ENCODE data around the gene KDM4E. TPM values are rescaled to one million over a fixed set of nuclear protein-coding genes. Genes with fewer than 3 reads are reported as not detected.
A peak's percentile ranks its signal among the peaks of the same experiment; 100 is the strongest.

Gene KDM4E
- total RNA-seq, 1 experiment from 2014 or later: not detected

- DNase-seq: no peak
- CTCF ChIA-PET: interaction anchor here (0.8 to 2.8 kb wide), 10 partner anchors 8 to 647 kb away, joined by 3 to 11 read pairs (median 4); partner anchors contain the start of gene ENDOD1
- H3K4me3 Mint-ChIP-seq (ENCODE audit: low read depth, unreplicated experiment): peak overlapping the region; percentile 96
- H3K4me1 Mint-ChIP-seq (ENCODE audit: low read depth, unreplicated experiment): peaks cover 8% of the 10 kb centered on the region
- H3K27ac Mint-ChIP-seq (ENCODE audit: unreplicated experiment): peak overlapping the region; percentile 91
- no peaks in the 10 kb centered on the region for H3K9me3 Mint-ChIP-seq (ENCODE audit: low read depth, unreplicated experiment)
- intact Hi-C loops (cut with micrococcal nuclease; ENCODE audit: unreplicated experiment): loop anchor here (1.0 to 5.0 kb wide), 5 partner anchors 23 to 699 kb away; partner anchors contain the start of genes CWC15 and KDM4D
- peaks cover 38% of the 10 kb centered on the region for H3K36me3 Mint-ChIP-seq (ENCODE audit: insufficient read depth, unreplicated experiment)
- BruUV-seq (replicated peaks): no TSS peak
- H3K27me3 Mint-ChIP-seq (ENCODE audit: unreplicated experiment): no peaks in the 10 kb centered on the region
- TF ChIP-seq CTCF (IDR thresholded peaks at IDR 0.05; ENCODE audit: unreplicated experiment): no peak
These were observed 42.8 kb downstream of the KDM4E start for GRCh38 chr11:95067841-95068219.

DNA sequence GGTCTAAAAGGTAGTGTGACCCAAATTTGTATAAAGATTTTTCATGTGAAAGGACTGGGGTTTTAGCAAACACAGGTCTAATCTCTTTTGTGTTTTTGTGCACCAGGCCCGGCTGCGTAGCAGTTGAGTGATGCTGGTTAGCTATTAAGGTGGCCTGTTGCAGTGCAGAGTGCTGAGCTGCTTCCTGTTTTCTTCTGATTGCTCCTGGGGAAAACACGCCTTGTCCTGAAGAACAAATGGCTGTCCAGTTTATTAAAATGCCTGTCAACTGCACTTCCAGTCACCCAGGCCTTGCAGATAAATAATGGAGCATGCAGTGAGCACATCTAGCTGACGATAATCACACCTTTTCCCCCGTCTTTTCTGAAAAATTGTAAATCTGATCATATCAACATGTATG lies 43.5 kb downstream of the KDM4E start:
- peak; percentile 69 for DNase-seq
- intact Hi-C loops (cut with micrococcal nuclease; ENCODE audit: unreplicated experiment): loop anchor here (1.0 to 5.0 kb wide), 5 partner anchors 22 to 699 kb away; partner anchors contain the start of genes CWC15 and KDM4D
- Mint-ChIP-seq H3K4me1 (ENCODE audit: low read depth, unreplicated experiment) (peaks cover 11% of the 10 kb centered on the region), H3K9me3 (ENCODE audit: low read depth, unreplicated experiment) (no peaks in the 10 kb centered on the region), H3K27ac (ENCODE audit: unreplicated experiment) (peak overlapping the region; percentile 42), H3K4me3 (ENCODE audit: low read depth, unreplicated experiment) (peak overlapping the region; percentile 96), H3K27me3 (ENCODE audit: unreplicated experiment) (no peaks in the 10 kb centered on the region), H3K36me3 (ENCODE audit: insufficient read depth, unreplicated experiment) (peaks cover 38% of the 10 kb centered on the region)
- CTCF ChIA-PET: interaction anchor here (0.8 to 2.8 kb wide), 10 partner anchors 12 to 96 kb away, joined by 3 to 11 read pairs (median 4); partner anchors contain the start of gene ENDOD1
- TF ChIP-seq CTCF (IDR thresholded peaks at IDR 0.05; ENCODE audit: unreplicated experiment): no peak
- no TSS peak for BruUV-seq (replicated peaks)

- Mint-ChIP-seq H3K4me1 (ENCODE audit: low read depth, unreplicated experiment) (peaks cover 20% of the 10 kb centered on the region), H3K27me3 (ENCODE audit: unreplicated experiment) (no peaks in the 10 kb centered on the region), H3K27ac (ENCODE audit: unreplicated experiment) (no peak overlapping the region), H3K36me3 (ENCODE audit: insufficient read depth, unreplicated experiment) (peaks cover 38% of the 10 kb centered on the region), H3K4me3 (ENCODE audit: low read depth, unreplicated experiment) (no peak overlapping the region), H3K9me3 (ENCODE audit: low read depth, unreplicated experiment) (no peaks in the 10 kb centered on the region)
- intact Hi-C loops (cut with micrococcal nuclease; ENCODE audit: unreplicated experiment): loop anchor here (10.0 kb wide), 1 partner anchor 1354 kb away; no protein-coding TSS in a partner anchor
- TF ChIP-seq CTCF (IDR thresholded peaks at IDR 0.05; ENCODE audit: unreplicated experiment): no peak
- no TSS peak for BruUV-seq (replicated peaks)
- DNase-seq: no peak
- CTCF ChIA-PET: interaction anchor here (0.6 kb wide), 1 partner anchor 695 kb away, joined by 5 read pairs; no protein-coding TSS in a partner anchor
These were observed 45.4 kb downstream of the KDM4E start for GRCh38 chr11:95070471-95070870.

DNA sequence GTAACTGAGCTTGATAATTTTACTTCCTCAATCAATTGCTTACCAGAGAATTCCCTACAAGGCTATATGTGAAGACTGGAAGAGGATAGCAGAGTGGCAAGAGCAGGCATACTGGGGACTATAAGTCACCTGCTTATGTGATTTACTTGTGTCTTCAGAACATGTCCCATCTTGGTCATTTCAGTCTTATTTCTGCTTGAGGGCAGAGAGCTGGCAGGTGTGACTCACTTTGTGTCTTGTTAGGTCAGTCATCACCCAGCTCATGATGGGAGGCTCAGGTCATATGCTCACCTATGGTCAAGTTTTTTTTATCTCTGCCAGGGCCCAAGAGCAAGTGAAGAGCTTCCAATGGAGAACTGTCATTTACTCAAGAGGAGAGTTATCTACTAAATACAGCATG lies 47.9 kb downstream of the KDM4E start:
- Mint-ChIP-seq H3K4me3 (ENCODE audit: low read depth, unreplicated experiment) (no peak overlapping the region), H3K9me3 (ENCODE audit: low read depth, unreplicated experiment) (no peaks in the 10 kb centered on the region), H3K27me3 (ENCODE audit: unreplicated experiment) (no peaks in the 10 kb centered on the region), H3K36me3 (ENCODE audit: insufficient read depth, unreplicated experiment) (peaks cover 22% of the 10 kb centered on the region), H3K27ac (ENCODE audit: unreplicated experiment) (no peak overlapping the region), H3K4me1 (ENCODE audit: low read depth, unreplicated experiment) (peaks cover 32% of the 10 kb centered on the region)
- no peak for TF ChIP-seq CTCF (IDR thresholded peaks at IDR 0.05; ENCODE audit: unreplicated experiment)
- no peak for DNase-seq
- intact Hi-C loops (cut with micrococcal nuclease; ENCODE audit: unreplicated experiment): loop anchor here (10.0 kb wide), 1 partner anchor 1352 kb away; no protein-coding TSS in a partner anchor
- CTCF ChIA-PET: interaction anchor here (1.0 kb wide), 1 partner anchor 79 kb away, joined by 3 read pairs; no protein-coding TSS in a partner anchor
- BruUV-seq (replicated peaks): no TSS peak

All from Calu3 (cell line).